Measurements from ENCODE around the gene SLC9A8.

SLC9A8 gene

DNA sequence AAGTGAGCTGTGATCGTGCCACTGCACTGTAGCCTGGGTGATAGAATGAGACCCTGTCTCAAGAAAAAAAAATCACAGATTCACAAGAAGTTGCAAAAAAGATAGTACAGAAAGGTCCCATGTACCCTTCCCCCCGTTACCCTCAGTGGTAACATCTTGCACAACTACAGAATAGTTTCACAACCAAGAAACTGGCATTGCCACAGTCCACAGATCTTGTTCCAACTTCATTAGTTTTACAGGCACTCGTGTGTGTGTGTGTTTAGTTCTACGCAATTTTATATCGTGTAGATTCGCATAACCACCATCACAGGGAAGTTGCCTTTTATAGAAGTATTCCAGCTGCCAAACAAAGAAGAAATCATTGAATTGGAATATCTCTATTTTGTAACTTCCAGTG is 83.6 kb downstream of the SLC9A8 start:
- TF ChIP-seq, protein P1, sequence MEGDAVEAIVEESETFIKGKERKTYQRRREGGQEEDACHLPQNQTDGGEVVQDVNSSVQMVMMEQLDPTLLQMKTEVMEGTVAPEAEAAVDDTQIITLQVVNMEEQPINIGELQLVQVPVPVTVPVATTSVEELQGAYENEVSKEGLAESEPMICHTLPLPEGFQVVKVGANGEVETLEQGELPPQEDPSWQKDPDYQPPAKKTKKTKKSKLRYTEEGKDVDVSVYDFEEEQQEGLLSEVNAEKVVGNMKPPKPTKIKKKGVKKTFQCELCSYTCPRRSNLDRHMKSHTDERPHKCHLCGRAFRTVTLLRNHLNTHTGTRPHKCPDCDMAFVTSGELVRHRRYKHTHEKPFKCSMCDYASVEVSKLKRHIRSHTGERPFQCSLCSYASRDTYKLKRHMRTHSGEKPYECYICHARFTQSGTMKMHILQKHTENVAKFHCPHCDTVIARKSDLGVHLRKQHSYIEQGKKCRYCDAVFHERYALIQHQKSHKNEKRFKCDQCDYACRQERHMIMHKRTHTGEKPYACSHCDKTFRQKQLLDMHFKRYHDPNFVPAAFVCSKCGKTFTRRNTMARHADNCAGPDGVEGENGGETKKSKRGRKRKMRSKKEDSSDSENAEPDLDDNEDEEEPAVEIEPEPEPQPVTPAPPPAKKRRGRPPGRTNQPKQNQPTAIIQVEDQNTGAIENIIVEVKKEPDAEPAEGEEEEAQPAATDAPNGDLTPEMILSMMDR (conservative IDR thresholded peaks at IDR 0.05; ENCODE audit: low read length), result no peak
- H3K4me3 ChIP-seq (ENCODE audit: low read length), result no peak overlapping the region
- no peak for DNase-seq (ENCODE audit: low read depth)

DNA sequence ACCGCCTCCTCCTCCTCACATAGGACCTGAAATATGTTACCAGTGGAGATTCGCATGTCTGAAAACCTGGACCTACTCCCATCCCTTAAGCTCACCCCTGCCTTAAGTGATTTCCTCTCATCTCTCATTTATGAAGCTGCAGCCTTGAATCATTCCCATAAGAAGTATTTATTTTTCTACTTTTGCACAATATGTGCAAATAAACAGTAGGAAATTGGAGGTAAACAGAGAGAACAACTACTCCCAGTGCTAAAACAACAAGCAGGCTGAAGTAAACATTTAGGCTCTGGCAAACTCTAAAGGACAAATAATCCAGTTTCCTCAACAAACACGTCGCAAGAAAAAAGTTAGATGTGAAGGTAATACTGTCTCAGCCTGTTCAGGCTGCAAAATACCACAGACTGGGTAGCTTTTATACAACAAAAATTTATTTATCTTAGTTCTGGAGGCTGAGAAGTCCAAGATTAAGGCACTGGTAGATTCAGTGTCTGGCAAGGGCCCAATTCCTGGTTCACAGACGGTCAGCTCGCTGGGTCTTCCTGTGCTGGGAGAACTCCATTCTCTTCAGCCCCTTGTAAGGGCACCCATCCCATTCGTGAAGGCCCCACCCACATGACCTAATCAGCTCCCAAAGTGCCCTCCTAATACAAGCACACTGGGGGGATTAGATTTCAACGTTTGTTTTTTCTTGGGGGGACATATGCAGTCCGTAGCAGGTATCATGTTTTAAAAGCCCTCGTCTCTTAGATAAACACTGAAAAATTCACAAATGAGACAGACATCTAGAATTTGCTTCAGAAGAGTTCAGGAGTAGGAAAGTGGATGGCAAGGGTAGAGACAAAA is 87.1 kb downstream of the SLC9A8 start:
- H3K4me3 ChIP-seq (ENCODE audit: low read length), result no peak overlapping the region
- TF ChIP-seq, protein P1 (conservative IDR thresholded peaks at IDR 0.05; ENCODE audit: low read length), result no peak
- no peak for DNase-seq (ENCODE audit: low read depth)

DNA sequence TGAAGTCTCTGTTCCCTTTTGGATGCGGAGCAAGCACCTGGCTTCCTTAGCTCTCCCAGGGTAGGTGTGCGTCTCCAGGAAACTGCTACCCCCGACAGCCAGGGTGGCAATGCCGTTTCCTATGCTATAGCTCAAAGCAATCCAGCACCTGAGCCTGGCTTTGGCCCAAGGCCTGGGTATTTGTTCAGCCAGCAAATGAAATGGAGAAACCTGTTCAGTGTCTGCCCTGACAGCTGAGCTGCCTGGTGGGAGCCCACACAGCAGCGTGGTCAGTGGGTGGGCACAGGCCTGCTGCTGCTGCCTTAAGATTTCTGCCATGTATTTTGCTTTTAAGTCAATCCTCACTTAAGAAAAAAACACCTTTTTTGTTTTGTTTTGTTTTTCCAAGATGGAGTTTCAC is 89.0 kb downstream of the SLC9A8 start:
- no peak overlapping the region for H3K4me3 ChIP-seq (ENCODE audit: low read length)
- no peak for DNase-seq (ENCODE audit: low read depth)
- TF ChIP-seq, protein P1 (conservative IDR thresholded peaks at IDR 0.05; ENCODE audit: low read length), result no peak

DNA sequence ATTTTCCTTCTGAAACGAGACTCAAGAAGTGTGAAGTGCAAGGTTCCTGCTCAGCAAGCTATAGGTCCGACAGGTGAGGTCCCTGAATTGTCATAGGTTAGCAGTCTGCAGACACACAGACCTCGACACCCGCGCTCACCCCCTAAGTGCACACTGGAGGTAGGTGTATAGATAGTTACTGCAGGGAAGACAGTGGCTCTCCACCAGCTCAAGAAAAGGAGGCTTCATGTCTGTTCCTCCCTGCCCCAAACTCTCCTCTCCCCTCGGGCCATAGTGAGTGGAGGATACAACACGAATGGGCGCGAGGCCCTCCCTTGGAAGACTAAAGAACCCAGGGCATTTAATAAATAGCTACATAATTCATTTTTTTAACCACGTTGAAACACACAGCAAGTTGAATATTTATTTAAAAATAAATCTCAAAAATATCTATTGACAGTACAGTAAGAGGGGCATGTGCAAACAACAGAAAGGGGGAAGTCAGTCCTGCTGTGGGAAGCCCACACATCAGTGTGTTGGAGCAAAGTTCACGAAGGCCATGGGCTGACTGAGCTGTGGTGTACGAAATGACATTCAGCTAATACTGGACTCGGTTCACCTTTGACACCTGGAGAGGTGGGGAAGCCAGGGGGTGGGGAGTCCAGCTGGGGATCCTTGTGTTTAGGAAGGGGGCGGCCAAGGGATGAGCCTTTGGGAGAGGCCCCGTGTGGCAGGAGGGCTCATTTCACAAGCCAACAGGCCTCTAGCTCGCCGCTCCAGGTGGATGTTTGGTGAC is 92.0 kb downstream of the SLC9A8 start:
- TF ChIP-seq, protein P1 (conservative IDR thresholded peaks at IDR 0.05; ENCODE audit: low read length), result no peak
- H3K4me3 ChIP-seq (ENCODE audit: low read length), result no peak overlapping the region
- DNase-seq (ENCODE audit: low read depth), result no peak

DNA sequence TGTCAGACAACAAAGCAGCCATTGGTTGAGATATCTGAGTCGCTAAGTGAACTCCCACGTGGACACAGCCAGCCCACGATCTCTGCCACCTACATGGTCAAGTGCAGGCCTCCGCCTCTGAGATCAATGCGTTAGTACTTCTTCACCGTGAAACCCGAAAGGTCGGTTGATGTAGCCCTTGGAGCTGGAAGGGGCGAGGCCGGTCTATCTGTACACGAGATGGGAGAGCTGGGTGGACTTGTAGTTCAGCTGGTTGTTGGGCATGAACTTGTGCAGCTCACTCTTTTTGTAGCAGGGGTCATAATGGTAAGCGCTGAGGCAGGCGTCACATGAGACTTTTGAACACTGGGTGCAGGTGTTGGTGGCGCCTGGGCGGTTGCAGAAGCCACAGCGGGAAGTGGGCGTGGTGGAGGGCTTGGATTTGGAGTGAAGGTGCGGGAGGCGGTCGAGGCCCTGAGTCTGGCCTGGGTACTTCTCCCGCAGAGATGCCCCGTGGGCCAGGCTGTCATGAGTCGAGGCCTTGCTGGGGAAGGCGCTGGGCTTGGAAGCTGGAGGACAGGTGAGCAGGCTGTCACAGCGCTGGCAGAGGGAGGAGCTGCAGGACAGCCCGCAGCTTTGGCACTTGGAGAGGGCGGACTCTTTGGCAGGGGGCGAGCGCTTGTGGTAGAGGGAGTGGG is 92.9 kb downstream of the SLC9A8 start:
- TF ChIP-seq, protein P1 (conservative IDR thresholded peaks at IDR 0.05; ENCODE audit: low read length), result no peak
- no peak for DNase-seq (ENCODE audit: low read depth)

DNA sequence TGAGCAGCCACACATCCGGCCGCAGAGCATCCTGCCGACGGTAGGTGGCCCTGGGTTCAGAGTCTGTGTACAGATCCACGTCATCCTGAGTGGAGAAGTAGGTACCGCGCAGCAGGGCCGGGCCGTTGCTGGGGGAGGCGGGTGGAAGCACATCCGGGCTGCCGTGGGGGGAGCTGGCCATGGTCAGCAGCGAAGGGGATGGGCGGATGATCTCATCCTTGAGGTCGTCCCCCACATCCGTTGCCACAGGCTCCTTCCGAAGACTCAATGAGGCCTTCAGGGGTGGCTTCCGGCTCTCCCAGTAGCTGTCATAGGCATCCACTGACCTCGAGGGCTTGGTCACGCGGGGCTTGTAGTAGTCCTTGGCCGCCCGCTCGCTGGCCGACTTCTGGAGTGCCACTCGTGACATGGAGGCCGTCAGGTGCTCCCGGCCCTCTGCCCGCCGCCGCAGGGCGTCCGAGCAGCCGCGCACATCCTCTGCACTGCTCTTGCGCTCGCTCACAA is 93.5 kb downstream of the SLC9A8 start:
- H3K4me3 ChIP-seq (ENCODE audit: low read length), result no peak overlapping the region
- no peak for DNase-seq (ENCODE audit: low read depth)
- TF ChIP-seq, protein P1 (conservative IDR thresholded peaks at IDR 0.05; ENCODE audit: low read length), result no peak

More for the DNA sequence above, 92.9 kb downstream of the SLC9A8 start:
- H3K4me3 ChIP-seq (ENCODE audit: low read length), result no peak overlapping the region

Data from AG10803 (cell line).